Vagina (tissue), 2 donors: ENCODE data around the gene CENPT.

Source experiments
- CTCF ChIP-seq, 3 experiments: fragments of 450-650 bp in 2 of 3; fragments of 200-600 bp in 1 of 3; sonication (generic) in 1 of 3; IDR thresholded peaks; one replicate each; pipeline ENCODE4 v1.5.1; 2017 to 2019; ENCODE audit warnings: antibody characterized with exemption in 3 of 3, mild to moderate bottlenecking in 2 of 3, moderate library complexity in 2 of 3
- POLR2A ChIP-seq, 2 donors: fragments of 450-650 bp; IDR thresholded peaks; one replicate each; pipeline ENCODE4 v1.6.1; 2017; ENCODE audit warnings: antibody characterized with exemption in 2 of 2, mild to moderate bottlenecking in 2 of 2, moderate library complexity in 2 of 2

- no peak for TF ChIP-seq POLR2A (IDR thresholded peaks at IDR 0.05)
- TF ChIP-seq CTCF (IDR thresholded peaks at IDR 0.05), result no peak
Observed at GRCh38 chr16:67848118-67848517, 625 bp upstream of the CENPT start.
